OCI-LY1 (cell line): ENCODE measurements around the gene RIPK4.

ENCODE experiments used
- CTCF ChIP-seq: fragments of 200-600 bp; sonication (generic), shearing (Covaris generic); IDR thresholded peaks from 2 replicates; pipeline ENCODE4 v1.5.1; 2017; ENCODE audit warnings: mild to moderate bottlenecking, antibody characterized with exemption, low read length, moderate library complexity, mixed read lengths
- EZH2 ChIP-seq: fragments of 200-600 bp; sonication (generic), shearing (Covaris generic); IDR thresholded peaks from 2 replicates; pipeline ENCODE4 v1.8.0; 2017; ENCODE audit warnings: borderline replicate concordance, mixed run types, mild to moderate bottlenecking, antibody characterized with exemption, low read length, moderate library complexity, mixed read lengths

DNA sequence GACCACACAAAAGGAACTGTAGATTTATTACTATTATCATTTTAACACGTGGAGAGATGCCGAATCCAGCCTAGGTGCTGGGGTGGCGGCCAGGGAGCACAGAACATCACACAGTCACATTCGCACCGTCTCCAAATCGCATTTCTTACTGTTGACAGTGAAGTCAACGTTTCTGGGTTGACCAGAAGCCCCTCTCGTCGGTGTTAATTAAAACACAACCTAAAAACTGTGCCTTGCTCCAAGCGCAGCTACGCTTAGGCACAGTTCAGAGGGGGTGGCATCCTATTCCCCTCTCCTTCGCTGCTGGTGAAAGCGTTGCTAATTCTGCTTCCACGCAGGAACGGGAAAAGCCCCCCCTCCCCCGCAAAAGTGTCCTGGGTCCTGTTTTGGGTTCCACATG is 4.1 kb downstream of the RIPK4 start:
- TF ChIP-seq CTCF (no peak), EZH2 (no peak)
